ENCODE measurements around the gene NECAB3.

Gene NECAB3

GRCh38 chr20:33650111-33650752, 24.0 kb downstream of the NECAB3 start:
- TF ChIP-seq TAF1 (IDR thresholded peaks at IDR 0.05; ENCODE audit: low read depth) = no peak
- no peak for TF ChIP-seq NFIC (IDR thresholded peaks at IDR 0.05)
- TF ChIP-seq USF1 (IDR thresholded peaks at IDR 0.05) = no peak
- TF ChIP-seq TEAD4 (IDR thresholded peaks at IDR 0.05) = no peak

GRCh38 chr20:33649201-33649681, 25.0 kb downstream of the NECAB3 start:
- TF ChIP-seq EGR1 (IDR thresholded peaks at IDR 0.05) (no peak), YY1 (IDR thresholded peaks at IDR 0.05; ENCODE audit: low read depth) (no peak), USF1 (IDR thresholded peaks at IDR 0.05) (no peak), RAD21 (IDR thresholded peaks at IDR 0.05; ENCODE audit: low read depth) (no peak), TEAD4 (IDR thresholded peaks at IDR 0.05) (no peak), MAX (IDR thresholded peaks at IDR 0.05) (no peak), CEBPB (IDR thresholded peaks at IDR 0.05) (no peak)

- TF ChIP-seq EGR1 (IDR thresholded peaks at IDR 0.05) = no peak
- no peak for TF ChIP-seq NFIC (IDR thresholded peaks at IDR 0.05)
- TF ChIP-seq CEBPB (IDR thresholded peaks at IDR 0.05) = no peak
- TF ChIP-seq TEAD4 (IDR thresholded peaks at IDR 0.05) = no peak
- no peak for TF ChIP-seq TAF1 (IDR thresholded peaks at IDR 0.05; ENCODE audit: low read depth)
- no peak for TF ChIP-seq MAX (IDR thresholded peaks at IDR 0.05)
- TF ChIP-seq TCF12 (IDR thresholded peaks at IDR 0.05; ENCODE audit: low read depth) = no peak
- no peak for TF ChIP-seq CREB1 (IDR thresholded peaks at IDR 0.05; ENCODE audit: low read depth)
- TF ChIP-seq USF1 (IDR thresholded peaks at IDR 0.05) = no peak
- TF ChIP-seq FOXM1 (IDR thresholded peaks at IDR 0.05; ENCODE audit: borderline replicate concordance, low read depth) = no peak
- no peak for TF ChIP-seq RAD21 (IDR thresholded peaks at IDR 0.05; ENCODE audit: low read depth)
- TF ChIP-seq YY1 (IDR thresholded peaks at IDR 0.05; ENCODE audit: low read depth) = no peak
- no peak for TF ChIP-seq EP300 (IDR thresholded peaks at IDR 0.05; ENCODE audit: borderline replicate concordance)
- no peak for TF ChIP-seq REST (IDR thresholded peaks at IDR 0.05; ENCODE audit: low read depth)
These were observed 25.7 kb downstream of the NECAB3 start for GRCh38 chr20:33648396-33649004.

GRCh38 chr20:33647603-33648395, 26.4 kb downstream of the NECAB3 start:
- TF ChIP-seq TCF12 (IDR thresholded peaks at IDR 0.05; ENCODE audit: low read depth) (no peak), EGR1 (IDR thresholded peaks at IDR 0.05) (no peak), EP300 (IDR thresholded peaks at IDR 0.05; ENCODE audit: borderline replicate concordance) (no peak), TAF1 (IDR thresholded peaks at IDR 0.05; ENCODE audit: low read depth) (no peak), USF1 (IDR thresholded peaks at IDR 0.05) (no peak), REST (IDR thresholded peaks at IDR 0.05; ENCODE audit: low read depth) (no peak), ZBTB7A (IDR thresholded peaks at IDR 0.05; ENCODE audit: low read depth) (no peak), YY1 (IDR thresholded peaks at IDR 0.05; ENCODE audit: low read depth) (no peak), RAD21 (IDR thresholded peaks at IDR 0.05; ENCODE audit: low read depth) (no peak), CEBPB (IDR thresholded peaks at IDR 0.05) (no peak), MAX (IDR thresholded peaks at IDR 0.05) (no peak), CREB1 (IDR thresholded peaks at IDR 0.05; ENCODE audit: low read depth) (no peak), NFIC (IDR thresholded peaks at IDR 0.05) (no peak), FOXM1 (IDR thresholded peaks at IDR 0.05; ENCODE audit: borderline replicate concordance, low read depth) (no peak), TEAD4 (IDR thresholded peaks at IDR 0.05) (no peak)

Measured in Ishikawa (cell line).